HG03064 (cell line): ENCODE data around the gene MRPS23.

Experiments used
- ATAC-seq: cut with Tn5 transposase; IDR thresholded peaks from one replicate; pipeline ENCODE4 v1.9.1; 2021; ENCODE audit warnings: low read depth; ENCODE audit not compliant: unreplicated experiment

Gene MRPS23

DNA sequence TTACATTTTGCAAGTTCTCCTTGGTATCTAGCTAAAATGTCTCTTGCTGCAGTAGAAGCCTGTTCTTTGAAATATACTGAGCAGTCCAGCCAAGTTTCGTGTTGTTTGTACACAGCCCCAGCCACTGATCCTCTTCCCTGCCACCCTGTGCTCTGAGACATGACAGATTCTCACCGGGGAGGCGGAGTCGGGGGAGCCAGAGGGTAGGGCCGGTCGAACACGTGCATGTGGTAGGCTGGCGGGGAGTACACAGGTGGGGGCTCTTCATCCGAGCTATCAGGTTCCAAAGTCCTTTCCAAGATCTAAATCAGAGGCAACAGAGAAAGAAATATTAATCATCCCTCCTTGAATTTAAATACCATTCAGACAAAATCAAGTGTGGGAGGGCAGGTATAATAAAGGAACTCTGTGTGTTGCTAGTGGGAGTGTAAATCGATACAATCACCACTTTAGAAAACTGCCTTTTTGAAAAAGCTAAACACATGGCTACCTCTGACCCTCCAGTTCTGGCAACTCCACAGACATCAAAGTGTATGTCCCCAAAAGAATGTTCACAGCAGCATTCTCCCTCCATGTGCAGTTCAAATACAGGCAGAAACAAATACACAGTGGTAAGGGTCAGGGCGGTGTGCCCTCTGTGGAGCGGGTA lies 29.7 kb upstream of the MRPS23 start:
- ATAC-seq, result no peak

DNA sequence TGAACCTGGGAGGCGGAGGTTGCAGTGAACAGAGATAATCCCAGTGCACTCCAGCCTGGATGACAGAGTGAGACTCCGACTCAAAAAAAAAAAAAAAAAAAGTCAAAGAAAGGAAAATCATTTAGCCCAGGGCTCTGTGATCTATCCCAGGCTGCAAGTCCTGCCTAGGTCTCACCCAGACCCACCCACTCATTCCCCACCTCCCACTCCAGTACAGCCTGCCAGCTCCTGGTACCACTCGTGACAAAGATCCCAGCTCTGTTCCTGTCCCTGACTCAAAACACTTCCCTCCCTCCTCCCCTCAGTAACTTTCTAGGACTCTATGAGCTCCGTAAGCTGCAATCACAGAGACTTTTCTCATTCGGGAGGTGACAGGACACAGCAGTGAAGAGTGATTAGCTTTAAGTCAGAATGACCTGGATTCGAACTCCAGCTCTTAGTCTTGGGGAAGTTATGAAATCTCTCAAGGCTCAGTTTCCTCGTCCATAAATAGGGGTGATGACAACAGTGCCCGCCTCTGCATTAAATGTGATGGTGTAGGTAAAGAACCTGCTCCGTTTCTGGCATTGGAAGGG lies 28.0 kb upstream of the MRPS23 start:
- no peak for ATAC-seq

DNA sequence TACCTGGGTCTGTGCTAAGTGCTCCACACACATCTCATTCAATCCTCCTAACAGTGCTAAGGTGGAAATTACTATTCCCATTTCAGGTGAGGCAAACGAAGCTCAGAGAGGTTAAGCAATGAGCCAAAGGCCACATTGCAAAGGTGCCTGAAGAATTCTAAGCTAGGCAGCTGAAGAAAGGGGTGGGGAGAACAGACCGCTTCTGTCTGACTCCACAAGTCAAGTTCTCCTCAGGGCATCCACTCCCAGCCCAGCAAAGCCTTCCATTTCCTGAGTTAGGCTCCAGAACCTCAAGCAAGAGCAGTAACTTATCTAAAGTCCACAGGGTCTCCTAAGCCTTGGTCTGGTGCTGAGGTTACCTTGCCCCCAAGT lies 27.0 kb upstream of the MRPS23 start:
- ATAC-seq, result no peak

DNA sequence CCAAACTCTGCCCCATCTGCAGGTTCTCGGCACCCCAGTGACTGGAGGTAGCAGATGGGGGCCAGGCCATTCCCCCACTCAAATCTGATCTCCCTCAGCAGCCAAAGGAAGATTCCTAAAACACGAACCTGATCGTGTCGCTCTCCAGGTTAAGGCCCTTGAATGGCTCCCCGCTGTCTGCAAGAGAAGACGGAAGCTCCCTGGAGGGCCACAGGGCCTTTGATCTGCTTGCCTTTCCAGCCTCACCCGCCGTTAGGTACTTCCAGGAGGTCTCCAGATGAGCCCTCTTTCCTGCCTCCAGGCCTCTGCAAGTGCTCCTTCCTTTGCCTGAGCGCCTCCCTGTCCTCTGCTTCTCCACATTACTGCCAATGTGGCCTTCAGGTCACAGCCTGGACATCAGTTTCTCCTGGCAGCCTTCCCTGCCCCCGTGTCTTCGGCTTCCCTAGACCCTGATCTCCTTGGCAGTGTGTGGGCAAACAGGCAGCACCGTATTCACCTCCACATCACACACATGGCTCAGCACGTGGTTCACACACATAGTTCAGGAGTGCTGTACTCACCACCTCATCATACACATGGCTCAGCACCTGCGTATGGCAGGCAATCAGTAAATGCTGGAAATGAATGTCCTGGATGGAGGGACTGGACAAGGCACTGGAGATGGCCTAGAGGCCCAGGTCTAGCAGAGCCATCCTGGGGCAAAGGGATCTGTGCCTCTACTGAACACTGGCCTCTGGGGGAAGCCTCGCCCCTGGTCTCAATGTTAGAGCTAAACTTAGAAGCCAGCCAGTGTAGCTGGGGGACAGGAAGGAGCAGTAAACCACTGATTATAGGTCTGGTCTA lies 26.4 kb upstream of the MRPS23 start:
- ATAC-seq, result no peak

DNA sequence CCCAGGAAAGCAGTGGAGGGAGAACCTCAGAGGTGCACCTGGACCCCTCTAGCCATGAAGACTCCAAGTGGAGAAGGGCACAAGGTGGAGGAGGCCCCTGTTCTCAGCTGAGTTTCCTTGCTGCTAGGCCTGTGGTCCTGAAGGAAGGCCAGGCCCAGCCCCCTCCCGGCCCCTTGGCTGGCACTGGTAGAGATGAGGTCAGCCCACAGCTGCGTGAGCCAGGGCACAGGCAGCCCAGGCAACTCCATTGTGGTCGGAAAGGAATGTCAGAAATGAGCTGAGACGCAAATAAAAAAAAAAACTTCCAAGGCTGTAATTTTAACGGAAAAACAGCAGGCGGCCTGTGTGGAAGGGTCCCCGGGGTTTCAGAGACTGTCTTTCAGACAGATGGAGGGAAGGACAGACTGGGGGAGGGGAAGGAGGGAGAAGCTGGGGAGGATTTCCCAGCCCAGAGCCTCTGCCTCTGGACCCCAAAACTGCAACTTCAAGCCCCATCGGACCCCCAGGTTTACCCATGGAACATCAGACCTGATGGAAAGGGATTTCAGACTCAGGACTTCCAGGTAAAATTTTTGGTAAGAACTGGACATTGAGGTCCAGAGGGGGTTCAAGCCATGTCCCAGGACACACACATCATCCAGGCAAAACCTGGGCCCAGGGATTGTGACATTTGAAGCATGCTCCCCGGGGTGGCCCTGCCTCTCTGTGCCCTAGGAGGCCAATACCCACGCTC lies 25.6 kb upstream of the MRPS23 start:
- ATAC-seq, result no peak

DNA sequence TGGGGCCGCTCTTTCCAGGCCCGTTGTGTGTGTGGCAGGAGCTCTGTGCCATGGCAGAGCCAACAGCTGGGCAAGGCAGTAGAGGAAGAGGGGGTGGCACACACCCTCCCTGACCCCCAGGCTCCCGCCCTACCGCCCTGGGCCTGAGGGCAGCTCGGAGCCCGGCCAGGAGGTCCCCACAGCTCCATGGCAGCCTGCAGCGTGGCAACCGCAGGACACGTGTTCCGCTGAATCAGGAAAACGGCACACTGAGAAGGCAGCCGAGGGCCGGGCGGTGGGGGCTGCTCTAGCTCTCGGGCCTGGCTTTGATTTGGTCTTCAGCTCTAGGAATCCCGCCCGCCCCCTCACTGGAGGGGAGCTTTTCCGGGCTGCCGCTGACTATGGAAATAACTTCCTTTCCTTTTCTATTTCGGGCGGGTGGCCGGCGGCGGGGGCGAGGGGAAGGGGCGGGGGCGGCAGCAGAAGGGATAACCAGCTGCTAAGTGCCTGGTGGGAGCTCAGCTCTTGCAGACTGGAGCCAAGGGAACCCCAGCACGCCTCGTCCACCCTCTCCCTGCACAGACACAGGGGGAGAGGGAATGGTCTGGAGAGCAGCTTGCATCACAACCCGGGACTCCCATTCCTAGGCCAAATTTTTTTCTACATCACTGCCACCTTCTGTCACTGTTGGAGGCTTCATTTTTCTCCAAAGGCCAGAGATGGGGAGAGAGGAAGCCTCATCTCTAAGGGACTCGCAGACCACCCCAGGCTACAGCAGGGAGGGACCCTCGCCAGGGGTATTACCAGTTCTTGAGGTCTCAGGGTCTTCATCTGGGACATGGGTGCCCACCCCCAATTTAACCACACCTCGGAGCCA lies 24.8 kb upstream of the MRPS23 start:
- ATAC-seq, result no peak

DNA sequence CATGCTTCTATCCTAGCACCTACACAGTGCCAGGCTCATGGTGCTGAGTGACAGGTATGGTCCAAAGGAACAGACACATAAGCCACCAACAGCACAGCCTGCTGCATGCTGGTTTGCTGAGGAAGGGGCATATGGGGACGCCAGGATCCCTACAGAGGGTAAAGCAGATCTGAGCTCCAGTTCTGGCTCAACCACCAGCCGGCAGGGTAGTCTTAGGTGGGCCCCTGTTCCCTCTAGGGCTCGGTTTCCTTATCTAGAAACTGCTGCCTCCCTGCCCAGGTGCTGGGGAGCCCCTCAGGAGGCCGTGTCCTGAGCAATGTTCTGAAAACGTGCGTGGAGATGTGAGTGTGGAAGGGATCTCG lies 24.2 kb upstream of the MRPS23 start:
- no peak for ATAC-seq

DNA sequence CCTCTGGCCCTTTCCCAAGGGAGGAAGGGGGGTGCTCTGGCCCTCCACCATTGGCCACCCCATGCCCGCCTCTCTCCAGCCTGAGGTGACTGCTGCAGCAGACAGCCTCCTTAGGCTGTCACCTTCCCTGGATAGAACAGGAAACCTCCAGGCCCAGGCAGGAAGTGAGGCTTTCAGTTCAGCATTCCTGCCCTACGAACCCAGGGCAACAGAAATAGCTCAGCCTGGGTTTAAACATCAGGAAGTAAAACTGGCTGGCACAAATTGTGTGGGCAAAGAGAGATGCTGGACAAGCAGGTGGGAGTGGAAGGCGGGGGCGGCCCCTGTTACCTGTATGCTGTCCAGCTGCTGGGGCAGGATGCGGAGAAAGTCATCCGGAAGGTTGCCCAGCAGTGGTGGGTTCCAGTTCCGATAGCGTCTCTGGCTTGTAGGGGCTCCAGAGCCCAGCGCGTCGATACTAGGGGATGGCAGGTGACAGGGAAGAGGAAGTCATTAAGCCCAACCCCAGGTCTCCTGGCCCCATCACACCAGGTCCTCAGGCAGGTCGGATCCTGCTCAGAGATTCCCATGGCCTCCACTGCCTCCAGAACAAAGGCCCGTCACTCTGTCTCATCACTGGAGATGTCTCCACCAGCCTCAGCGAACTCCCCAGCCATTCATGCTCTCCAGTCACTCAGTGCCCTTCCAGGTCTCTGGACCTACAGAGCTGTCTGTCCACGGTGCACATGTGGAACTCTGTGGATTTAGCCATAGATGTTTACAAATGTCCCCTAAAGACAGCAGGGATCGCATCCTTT lies 23.6 kb upstream of the MRPS23 start:
- ATAC-seq, result no peak

DNA sequence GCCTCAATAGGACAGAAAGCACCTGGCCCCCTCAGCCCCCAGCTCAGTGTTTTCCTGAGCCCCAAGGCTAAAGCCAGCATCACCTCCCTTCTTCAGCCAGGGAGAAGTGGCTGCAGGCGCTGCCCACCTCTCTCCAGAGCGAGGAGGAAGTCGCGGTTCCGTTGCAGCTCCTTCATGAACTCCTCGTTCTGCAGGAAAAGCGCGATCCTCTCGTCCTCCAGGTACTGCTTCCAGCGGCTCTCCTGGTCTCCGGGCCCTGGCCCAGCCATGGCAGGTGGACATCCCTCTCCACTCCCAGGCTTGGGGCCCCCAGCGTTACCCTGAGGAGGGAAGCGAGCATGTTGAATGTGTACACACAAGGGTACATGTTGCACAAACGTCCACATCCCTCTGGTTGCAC lies 22.7 kb upstream of the MRPS23 start:
- ATAC-seq, result no peak

DNA sequence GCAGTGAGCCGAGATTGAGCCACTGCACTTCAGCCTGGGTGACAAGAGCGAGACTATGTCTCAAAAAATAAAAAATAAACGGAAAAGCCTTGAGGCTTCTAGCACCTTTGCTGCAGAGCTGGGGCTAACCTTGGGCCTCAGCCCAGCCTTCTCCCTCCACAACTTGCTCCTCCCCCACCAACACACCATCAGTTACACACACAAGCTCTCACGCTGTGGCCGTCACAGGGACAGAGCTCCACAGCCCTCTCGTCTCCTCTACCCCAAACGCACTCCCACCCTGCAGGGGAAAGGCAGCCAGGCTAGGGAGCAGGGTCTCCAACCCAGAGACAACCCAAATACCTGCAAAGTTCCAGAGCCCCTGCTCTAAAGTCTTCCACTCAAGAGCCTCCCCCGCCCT lies 22.0 kb upstream of the MRPS23 start:
- no peak for ATAC-seq

DNA sequence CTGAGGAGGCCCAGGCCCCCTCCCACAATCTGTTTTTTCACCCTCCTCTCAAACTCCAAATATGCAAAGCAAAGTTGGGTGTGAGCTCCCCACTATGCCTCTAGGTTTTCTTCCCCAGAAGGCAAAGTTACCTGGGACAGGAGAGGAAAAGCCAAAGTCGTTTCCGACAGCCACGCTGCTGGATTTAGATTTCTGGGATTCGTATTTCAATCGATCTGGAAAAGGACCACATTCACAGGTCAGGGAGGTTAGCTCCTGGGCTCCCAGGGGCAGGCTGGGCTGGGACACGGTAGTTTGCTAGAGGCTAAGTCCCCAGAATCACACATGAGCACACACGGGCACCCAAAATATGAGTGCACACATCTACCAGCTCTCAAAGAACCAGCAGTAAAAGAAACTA lies 21.3 kb upstream of the MRPS23 start:
- ATAC-seq, result no peak

DNA sequence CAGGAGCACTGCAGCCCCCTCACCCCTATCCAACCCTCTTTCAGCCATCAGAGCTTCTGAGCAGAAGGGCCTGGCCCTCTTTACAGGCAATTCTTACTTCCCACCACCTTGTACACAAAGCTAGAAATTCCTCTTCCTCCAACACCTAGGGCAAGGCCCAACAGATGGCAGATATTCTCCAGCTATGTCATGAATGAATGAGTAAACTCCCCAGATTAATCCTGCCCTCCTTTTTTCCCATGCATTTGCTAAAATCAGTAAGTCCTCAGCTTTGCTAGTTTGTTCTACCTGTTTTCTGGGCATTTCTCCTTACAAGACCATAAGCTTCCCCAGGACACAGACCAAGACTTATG lies 20.4 kb upstream of the MRPS23 start:
- no peak for ATAC-seq

DNA sequence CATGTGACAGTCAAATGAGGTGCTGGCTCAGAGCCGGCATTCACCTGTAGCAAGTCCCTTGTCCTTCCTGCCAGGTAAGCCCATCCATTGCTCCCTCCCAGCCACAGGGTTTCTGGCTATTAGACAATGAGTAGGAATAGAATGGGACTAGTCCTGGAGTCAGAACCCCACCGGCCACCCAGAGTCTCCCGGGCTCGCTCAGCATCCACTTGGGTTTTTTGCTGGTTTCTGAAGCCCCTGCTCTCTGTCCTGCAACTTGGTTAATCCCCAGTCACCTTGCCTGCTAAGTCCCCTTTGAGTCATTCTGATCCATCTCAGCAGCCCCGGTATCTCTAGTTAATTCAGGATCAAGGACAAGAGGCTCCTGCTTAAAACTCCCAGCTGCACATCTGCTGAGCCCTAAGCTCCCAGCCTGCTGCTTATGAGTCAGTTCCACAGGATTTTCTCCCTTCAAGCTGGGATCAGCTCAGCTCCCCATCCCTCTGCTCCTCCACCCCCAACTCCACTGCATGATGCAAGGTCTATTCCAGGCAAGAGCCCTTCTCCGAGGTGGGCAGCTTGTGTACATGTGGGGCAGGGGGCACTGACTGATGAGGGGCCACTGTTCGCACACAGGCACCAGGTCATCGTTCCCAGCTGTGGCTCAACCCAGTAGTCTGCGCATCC lies 19.9 kb upstream of the MRPS23 start:
- no peak for ATAC-seq

DNA sequence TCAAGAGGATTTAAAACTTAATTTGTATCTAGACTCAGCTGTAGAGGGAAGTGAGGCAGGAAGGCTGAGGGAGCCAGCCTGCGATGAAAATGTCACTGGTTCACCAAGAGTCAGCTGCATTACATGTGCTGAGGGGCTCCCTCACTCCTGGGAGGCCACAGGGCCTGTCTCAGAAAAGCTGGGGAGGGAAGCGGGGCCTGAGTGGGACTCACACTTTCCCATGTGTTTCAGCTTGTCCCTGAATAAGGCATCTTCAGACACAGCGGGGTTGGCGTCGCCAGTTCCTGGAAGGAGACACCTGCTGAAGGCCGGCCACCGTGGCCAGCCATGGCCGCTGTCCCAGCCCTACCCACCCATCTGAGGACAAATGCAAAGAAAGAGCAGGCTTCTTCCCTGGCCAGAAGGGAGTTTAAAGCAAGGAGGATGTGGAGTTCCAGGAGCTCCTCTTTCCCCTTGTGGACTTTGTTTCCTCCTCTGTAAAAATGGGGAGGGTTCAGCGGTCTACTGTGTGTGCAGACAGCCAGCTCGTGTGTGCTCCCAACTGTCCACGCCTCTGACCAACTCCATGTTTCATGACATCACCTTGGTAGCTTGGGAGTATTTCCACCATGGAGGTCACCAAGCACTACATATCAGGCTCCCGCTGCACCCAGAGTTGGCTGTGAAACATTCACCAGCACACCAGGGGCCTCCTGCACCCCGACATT lies 19.2 kb upstream of the MRPS23 start:
- ATAC-seq, result no peak

DNA sequence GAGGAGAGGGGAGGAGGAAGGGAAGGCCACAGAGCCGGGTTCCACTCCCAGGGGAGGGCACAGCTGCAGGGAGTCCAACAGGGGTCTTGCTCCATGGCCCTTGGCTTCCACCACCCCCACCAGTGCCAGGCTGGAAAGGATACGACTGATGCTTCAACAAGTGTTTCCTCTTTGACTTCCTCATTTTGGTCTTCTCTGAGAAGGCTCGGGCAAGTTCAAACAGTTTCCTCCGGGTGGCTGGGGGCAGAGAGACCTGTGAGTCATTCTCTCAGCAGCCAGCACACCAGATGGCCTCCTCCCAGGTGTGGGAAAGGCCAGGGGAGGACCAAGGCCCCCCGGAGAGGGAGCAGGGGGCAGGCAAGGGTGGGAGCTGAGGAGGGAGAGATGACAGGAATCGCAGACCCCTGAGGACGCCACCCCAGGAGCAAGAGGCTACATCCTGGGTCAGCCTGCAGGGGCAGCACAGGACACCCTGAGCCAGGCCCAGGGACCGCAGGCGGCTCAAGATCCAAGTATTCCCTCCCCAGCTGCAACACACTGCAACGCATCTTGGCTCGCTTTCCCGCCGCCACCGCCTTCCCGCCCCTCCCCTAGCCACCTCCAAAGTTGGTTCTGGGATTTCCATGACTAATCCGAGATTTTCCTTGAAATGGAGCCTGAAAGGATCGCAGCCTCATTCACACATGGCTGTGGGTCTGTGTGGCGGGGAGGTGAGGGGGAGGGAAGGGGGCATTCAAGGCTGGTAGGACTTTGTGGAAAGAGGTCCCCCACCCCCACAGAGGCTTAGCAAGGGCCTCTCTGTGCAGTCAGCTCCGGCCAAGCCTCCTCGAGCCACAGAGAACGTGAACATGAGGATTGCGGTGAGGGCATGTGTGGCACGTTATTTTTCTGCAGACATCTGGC lies 18.4 kb upstream of the MRPS23 start:
- peak; percentile 73 for ATAC-seq

DNA sequence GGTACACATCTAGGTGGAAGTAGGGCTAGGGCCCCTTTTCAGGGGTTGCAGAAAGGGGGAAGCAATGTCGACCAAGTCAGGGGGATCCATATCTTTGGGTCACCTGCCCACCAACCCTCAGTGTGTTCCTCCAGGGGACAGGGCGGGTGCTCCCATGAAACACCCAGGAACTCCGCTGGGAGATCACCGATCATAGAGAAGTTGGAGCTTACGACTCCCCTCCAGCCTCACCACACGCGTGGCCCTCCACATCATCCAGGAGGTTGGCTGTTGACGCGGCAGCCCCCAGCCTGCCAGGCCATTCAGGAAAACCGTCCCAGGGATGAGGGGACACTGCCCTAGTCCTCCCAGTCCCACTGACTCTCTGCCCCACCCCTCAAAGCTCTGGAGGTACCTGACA lies 17.3 kb upstream of the MRPS23 start:
- ATAC-seq, result no peak

DNA sequence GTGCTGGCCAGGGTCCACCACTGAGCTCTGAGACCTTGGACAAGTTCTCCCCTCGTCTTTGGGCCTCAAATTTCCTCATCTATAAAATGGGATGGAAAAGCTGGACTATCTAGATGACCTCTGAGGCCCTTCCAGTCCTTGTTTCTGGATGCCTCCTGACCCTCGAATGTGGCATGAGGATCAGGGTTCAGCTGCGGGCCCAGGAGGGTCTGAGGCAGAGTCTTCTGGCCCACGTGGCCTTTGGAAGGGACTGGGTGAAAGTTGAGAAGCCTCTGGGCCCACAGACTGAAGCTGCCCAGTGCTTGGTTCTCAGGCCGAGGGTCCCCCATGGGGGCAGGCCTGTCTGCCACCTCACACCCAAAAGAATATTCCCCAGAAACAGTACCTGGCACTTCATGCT lies 16.9 kb upstream of the MRPS23 start:
- ATAC-seq, result no peak

DNA sequence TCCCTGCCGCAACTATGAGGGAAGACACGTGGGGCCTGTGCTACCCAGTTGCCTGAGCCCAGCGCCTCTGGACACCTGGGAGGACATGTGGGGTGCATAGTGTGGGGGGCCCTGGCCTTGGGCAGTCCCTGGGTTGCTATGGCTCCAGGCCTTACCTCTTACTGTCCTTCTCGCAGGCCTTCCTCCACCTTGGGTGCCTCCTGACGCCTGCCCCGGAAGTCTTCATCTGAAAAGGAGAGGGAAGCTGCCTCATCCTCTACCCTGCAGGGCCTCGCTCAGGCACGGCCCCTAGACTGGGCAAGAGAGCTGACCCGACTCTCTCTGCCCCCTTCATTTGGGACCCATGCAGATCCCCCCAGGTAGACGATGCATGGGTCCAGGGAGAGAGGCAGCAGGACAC lies 16.5 kb upstream of the MRPS23 start:
- ATAC-seq, result no peak
